ENCODE results near the gene HOXC12.

Gene HOXC12

GRCh38 chr12:53954694-53955035 is at the start of gene HOXC12:
Gene HOXC12 (plus strand): TSS chr12:53954903. CDS start chr12:53954930, 27 bp downstream.
- no peak for DNase-seq

GRCh38 chr12:53907103-53907502 is 47.6 kb upstream of the HOXC12 start:
- no peak for DNase-seq

DNA sequence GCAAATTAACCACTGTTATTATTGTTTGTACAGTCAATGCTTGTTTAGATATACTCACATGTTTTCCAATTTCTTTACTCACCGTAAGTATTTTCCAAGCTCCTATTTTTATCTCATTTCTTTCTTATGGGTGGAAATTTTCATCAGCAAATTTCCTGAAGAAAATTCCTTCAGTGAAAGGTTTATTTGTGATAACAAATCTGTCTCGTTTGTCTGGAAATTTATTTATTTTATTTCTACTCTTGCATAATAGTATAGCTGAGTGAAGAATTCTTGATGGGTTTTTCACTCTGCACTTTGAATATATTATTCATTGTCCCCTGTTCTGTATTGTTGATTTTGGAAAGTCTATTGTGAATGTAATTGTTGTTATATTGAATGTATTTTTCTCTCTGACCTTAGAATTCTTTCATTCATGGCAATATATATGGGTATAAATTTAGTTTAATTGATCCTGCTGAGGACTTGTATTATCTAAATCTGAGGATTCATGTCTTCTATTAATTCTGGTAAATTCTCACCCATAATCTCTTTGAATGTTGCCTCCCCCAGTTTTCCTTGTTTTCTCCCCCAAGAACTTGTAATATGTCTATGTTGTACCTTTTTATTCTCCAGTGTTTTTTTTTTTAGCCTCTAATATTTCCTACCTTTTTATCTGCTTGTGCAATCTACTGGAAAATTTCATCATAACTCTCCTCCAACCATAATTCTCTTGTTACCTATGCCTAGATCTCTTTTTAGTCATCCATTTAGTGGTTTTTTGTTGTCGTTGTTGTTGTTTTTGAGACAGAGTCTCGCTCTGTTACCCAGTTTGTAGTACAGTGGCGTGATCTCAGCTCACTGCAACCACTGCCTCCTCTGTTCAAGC is 37.7 kb upstream of the HOXC12 start:
- DNase-seq, result no peak

GRCh38 chr12:53924521-53925405 is 29.9 kb upstream of the HOXC12 start:
- DNase-seq, result no peak

DNA sequence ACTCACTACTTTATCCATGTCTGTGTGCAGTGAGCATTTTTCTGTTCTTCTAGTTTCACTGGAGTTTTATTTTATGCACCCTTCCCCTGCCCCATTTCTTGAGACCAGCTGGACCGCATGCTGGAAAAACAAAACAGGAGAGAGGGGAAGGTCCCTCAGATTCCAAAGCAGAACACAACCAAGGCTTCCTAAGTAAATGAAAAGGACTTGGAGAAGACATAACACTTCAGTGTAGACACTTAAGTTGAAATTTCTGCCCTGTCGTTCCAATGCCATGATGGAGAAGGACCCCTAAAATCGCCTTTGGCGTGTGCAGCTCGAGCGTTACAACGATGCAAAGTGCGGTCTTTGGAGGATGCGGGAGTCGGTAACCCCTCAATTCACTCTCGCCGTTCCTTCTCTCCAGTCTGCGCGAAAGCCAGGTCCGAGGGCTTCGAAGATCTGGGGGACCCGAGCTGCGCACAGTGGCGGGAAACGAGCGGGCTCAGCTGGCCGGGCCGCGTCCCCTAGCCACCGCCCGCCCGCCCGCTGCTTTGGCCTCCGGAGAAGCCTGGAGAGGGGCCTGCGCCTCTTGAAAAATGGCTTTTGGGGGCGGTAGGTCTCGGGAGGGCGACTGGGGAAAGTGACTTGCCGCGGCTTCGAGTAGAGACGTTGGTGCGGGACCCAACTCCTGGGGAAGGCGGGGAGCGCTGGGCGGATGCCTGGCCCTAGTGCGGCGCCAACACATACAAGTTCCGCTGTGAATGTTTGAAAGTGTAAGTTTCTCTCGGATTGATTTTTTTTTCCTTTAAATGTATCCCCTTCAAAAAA is 27.3 kb upstream of the HOXC12 start:
- no peak for DNase-seq

GRCh38 chr12:53928054-53928835 is 26.5 kb upstream of the HOXC12 start:
- DNase-seq, result no peak

GRCh38 chr12:53929527-53929926 is 25.2 kb upstream of the HOXC12 start:
- DNase-seq, result no peak

DNA sequence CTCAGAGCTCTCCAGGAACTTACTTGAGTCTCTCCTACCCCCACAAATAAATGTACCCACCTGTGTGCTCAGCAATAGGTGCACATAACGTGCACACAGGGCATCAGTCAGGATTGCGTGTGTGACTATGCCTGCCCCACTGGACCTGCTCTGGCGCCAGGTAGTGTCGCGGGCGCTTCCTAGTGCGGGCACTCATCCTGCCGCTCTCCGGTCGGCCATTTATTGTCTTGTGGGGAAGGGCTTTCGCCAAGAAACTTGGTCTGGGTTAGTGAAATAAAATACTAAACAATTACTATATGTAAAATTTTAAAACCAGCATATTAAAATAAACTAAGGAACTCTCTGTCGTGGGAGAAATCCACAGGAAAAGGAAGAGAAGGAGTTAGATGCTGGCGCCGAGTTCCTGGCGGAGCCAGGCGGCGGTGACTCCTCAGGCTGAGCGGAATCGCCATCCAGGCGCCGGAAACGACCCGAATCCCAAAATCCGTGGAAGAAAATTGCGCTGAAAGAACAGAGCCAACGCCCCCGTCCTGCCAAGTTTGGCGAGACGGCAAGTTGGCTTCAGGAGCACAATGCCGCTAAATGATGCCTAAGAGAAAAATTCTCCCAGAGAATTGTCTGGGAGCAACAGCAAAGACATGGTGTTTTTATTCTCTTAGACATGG is 24.0 kb upstream of the HOXC12 start:
- DNase-seq, result no peak

DNA sequence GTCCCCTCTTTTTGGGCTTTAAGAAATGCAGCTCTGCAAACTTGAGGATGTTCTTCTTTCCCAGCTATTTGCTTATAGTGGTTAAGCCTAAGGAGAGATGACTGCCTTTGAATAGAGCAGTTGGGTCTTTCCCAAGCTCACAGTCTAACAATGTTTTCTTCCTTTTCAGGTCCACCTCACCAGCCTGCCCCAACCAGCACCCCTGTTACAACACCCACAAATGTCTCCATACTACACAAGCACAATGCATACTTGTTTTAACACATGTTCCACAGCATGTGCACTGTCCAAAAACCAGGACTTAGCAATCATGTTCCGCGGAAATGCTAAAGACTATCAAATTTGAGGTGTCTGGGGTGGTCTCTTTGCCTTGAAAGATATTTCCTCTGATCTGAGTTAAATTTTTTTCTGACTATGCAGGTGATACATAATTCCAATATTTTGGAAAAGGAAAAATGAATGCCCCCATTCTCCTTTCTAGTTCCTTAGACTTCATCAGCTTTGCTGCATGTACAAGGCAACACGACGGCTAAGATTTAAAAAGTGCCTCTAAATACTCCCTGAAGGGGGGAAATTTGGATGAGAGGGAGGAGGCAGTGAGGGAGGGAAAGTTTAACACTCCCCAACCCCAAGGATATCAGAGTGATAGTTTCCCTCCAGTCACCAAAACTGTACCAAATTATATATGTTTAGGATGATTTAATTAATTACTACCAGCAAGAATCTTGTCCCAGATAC is 22.7 kb upstream of the HOXC12 start:
- DNase-seq, result no peak

- DNase-seq, result no peak
These were observed 21.8 kb upstream of the HOXC12 start for GRCh38 chr12:53932915-53933314.

GRCh38 chr12:53935383-53936341 is 19.0 kb upstream of the HOXC12 start:
- no peak for DNase-seq

GRCh38 chr12:53937099-53937498 is 17.6 kb upstream of the HOXC12 start:
- DNase-seq, result no peak

GRCh38 chr12:53937596-53938325 is 16.9 kb upstream of the HOXC12 start:
- no peak for DNase-seq

GRCh38 chr12:53938326-53939140 is 16.2 kb upstream of the HOXC12 start, which contains the start of gene HOXC13:
Gene HOXC13 (plus strand): TSS chr12:53938831. CDS start chr12:53938907, 76 bp downstream.
- peak; percentile 100 for DNase-seq

GRCh38 chr12:53939141-53940108 is 15.3 kb upstream of the HOXC12 start:
- DNase-seq, result no peak

GRCh38 chr12:53940443-53941014 is 14.2 kb upstream of the HOXC12 start:
- DNase-seq, result no peak
